Left lobe of liver (tissue), 2 donors: ENCODE results near the gene RPS23. TPM values are rescaled to one million over a fixed set of nuclear protein-coding genes. Genes with fewer than 3 reads are reported as not detected.
A peak's percentile ranks its signal among the peaks of the same experiment; 100 is the strongest.
"Not testable (repeated sequence)": the region's sequence is repeated elsewhere in the genome, so short reads cannot be mapped to it uniquely, and the experiment has no call there.

Source experiments
- ATAC-seq: fragments of 200-7000 bp; cut with Tn5 transposase; one replicate; pipeline ENCODE4 v1.9.1; 2020; ENCODE audit warnings: mild to moderate bottlenecking, moderate library complexity
- DNase-seq: peaks from one replicate; pipeline ENCODE4 v3.0.0-alpha.2; 2020; ENCODE audit warnings: low spot score
- total RNA-seq: library from RNA; stranded (reverse); gene quantifications from one replicate; pipeline ENCODE4 v1.2.1, GENCODE V29; 2021
- donor health status: DM: no; HTN: no; CAD: no; lungs with moderate emphysema.
- donor health status: DM: no; HTN: yes; CAD: no.

RPS23 gene
- total RNA-seq, 1 donor from 2014 or later = 518 TPM

- ATAC-seq = no peak
These were observed 12.8 kb upstream of the RPS23 start for GRCh38 chr5:82290908-82291307.

GRCh38 chr5:82290005-82290404 is 11.9 kb upstream of the RPS23 start:
- no peak for DNase-seq
- no peak for ATAC-seq

More at GRCh38 chr5:82290908-82291307, 12.8 kb upstream of the RPS23 start:
- DNase-seq = no peak

GRCh38 chr5:82287625-82288024 is 9.5 kb upstream of the RPS23 start:
- DNase-seq = no peak
- ATAC-seq = no peak

GRCh38 chr5:82285206-82285605 is 7.1 kb upstream of the RPS23 start:
- DNase-seq (no peak), ATAC-seq (no peak)

GRCh38 chr5:82283893-82284292 is 5.7 kb upstream of the RPS23 start:
- DNase-seq (no peak), ATAC-seq (no peak)

- ATAC-seq (no peak), DNase-seq (no peak)
These were observed 687 bp upstream of the RPS23 start for GRCh38 chr5:82278711-82279370.

- ATAC-seq (peak; percentile 6), DNase-seq (no peak)
These were observed 554 bp downstream of the RPS23 start for GRCh38 chr5:82277613-82277986.

GRCh38 chr5:82276800-82277612 is 1.1 kb downstream of the RPS23 start:
- DNase-seq = no peak
- no peak for ATAC-seq

- ATAC-seq (no peak), DNase-seq (no peak)
These were observed 2.9 kb downstream of the RPS23 start for GRCh38 chr5:82275216-82275664.

GRCh38 chr5:82274343-82275211 is 3.6 kb downstream of the RPS23 start:
- ATAC-seq = no peak
- DNase-seq = no peak

GRCh38 chr5:82273426-82273825 is 4.7 kb downstream of the RPS23 start:
- ATAC-seq, DNase-seq: not testable (repeated sequence)

GRCh38 chr5:82272571-82273356 is 5.4 kb downstream of the RPS23 start:
- DNase-seq, ATAC-seq: not testable (repeated sequence)

GRCh38 chr5:82269363-82269762 is 8.8 kb downstream of the RPS23 start:
- DNase-seq, ATAC-seq: not testable (repeated sequence)

GRCh38 chr5:82267297-82267933 is 10.7 kb downstream of the RPS23 start:
- not testable (repeated sequence) for ATAC-seq, DNase-seq

GRCh38 chr5:82265047-82265446 is 13.1 kb downstream of the RPS23 start:
- no peak for ATAC-seq
- no peak for DNase-seq

GRCh38 chr5:82259172-82259800 is 18.9 kb downstream of the RPS23 start:
- DNase-seq (no peak), ATAC-seq (peak; percentile 74)

GRCh38 chr5:82257729-82258128 is 20.4 kb downstream of the RPS23 start:
- DNase-seq (no peak), ATAC-seq (no peak)

GRCh38 chr5:82257247-82257646 is 20.9 kb downstream of the RPS23 start:
- ATAC-seq = no peak
- DNase-seq = no peak

- no peak for ATAC-seq
- no peak for DNase-seq
These were observed 22.3 kb downstream of the RPS23 start for GRCh38 chr5:82255844-82256243.
